AG09319 (cell line): ENCODE measurements around the gene IGFLR1.
"Not testable (repeated sequence)": the region's sequence is repeated elsewhere in the genome, so short reads cannot be mapped to it uniquely, and the experiment has no call there.

ENCODE experiments used
- DNase-seq: peaks from one replicate; pipeline ENCODE4 v3.0.0-alpha.2; 2010; ENCODE audit warnings: low read depth; ENCODE audit errors: extremely low read depth
- CTCF ChIP-seq: IDR thresholded peaks from 2 replicates; pipeline ENCODE4 v1.5.1; 2011; ENCODE audit warnings: low read depth, mild to moderate bottlenecking, inconsistent platforms, low read length, moderate library complexity

The IGFLR1 gene

DNA sequence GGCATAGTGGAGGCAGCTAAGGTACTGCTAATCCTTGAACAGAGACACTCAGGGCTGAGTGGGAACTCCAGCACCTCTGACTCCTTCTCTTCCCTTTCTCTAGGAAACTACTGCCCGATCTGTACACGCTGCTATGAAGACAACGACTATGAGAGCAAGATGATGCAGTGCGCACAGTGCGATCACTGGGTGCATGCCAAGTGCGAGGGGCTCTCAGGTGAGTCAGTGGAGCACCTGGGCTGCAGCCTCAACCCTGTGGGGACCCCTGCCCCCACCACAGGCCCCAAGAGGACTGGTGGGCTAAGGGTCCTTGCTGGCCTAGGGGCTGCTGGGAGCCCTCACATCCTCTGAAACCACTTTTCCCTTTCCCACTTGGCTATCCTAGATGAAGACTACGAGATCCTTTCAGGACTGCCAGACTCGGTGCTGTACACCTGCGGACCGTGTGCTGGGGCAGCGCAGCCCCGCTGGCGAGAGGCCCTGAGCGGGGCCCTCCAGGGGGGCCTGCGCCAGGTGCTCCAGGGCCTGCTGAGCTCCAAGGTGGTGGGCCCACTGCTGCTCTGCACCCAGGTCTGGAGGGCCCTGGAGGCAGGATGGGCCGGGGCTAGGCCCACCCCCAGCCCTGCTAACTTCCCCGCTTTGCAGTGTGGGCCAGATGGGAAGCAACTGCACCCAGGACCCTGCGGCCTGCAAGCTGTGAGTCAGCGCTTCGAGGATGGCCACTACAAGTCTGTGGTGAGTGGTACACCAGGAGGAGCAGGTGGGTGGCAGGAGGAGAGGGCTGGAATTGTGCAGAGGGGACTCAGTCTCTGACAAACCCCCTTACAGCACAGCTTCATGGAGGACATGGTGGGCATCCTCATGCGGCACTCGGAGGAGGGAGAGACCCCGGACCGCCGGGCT, 14.9 kb downstream of the IGFLR1 start:
- DNase-seq, result no peak
- TF ChIP-seq CTCF, result no peak

DNA sequence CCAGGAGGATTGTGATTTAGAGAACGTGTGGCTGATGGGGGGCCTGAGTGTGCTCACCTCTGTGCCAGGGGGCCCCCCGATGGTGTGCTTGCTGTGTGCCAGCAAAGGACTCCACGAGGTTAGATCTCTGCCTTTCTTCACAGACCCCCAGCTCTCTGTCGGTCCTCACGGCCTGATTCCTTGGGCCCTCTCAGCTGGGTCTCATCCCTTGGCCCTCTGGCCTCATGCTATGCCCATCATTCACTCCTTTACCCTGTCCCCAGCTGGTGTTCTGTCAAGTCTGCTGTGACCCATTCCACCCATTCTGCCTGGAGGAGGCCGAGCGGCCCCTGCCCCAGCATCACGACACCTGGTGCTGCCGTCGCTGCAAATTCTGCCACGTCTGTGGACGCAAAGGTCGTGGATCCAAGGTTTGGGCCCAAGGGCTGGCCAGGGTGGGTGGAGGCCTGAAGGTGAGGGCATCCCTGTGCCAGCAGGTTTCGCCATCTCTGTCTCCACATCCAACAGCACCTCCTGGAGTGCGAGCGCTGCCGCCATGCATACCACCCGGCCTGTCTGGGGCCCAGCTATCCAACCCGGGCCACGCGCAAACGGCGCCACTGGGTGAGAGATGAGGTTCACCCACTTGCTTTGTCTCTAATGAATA, 16.9 kb downstream of the IGFLR1 start:
- no peak for TF ChIP-seq CTCF

GRCh38 chr19:35724560-35724959, 17.7 kb downstream of the IGFLR1 start:
- TF ChIP-seq CTCF, result no peak
- no peak for DNase-seq

More for the DNA sequence above, 16.9 kb downstream of the IGFLR1 start:
- DNase-seq, result no peak

DNA sequence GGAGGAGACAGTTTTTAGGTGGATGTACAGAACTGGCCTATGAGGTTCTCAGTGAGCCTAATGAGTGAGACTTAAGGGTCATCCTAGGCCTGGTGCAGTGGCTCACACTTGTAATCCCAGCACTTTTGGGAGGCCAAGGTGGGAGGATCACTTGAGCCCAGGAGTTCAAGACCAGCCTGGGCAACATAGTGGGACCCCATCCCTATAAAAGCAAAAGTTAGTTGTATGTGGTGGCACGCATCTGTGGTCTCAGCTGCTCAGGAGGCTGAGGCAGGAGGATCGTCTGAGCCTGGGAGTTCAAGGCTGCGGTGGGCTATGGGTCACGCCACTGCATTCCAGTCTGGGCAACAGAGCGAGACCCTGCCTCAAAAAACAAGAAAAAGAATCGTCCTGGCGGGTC, 18.1 kb downstream of the IGFLR1 start:
- not testable (repeated sequence) for DNase-seq

GRCh38 chr19:35723671-35724070, 18.6 kb downstream of the IGFLR1 start:
- TF ChIP-seq CTCF, result no peak
- DNase-seq, result no peak

DNA sequence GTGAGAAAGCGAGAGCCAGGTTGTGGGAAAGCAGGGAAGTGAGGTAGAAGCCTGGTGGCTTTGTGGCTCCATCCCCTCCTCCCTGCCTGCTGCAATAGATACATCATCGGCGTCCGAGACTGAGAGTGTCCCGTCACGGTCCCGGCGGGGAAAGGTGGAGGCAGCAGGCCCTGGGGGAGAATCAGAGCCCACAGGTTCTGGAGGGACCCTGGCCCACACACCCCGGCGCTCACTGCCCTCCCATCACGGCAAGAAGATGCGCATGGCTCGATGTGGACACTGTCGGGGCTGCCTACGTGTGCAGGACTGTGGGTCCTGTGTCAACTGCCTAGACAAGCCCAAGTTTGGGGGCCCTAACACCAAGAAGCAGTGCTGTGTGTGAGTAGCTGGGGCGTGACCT, 19.4 kb downstream of the IGFLR1 start:
- DNase-seq, result no peak
- no peak for TF ChIP-seq CTCF

DNA sequence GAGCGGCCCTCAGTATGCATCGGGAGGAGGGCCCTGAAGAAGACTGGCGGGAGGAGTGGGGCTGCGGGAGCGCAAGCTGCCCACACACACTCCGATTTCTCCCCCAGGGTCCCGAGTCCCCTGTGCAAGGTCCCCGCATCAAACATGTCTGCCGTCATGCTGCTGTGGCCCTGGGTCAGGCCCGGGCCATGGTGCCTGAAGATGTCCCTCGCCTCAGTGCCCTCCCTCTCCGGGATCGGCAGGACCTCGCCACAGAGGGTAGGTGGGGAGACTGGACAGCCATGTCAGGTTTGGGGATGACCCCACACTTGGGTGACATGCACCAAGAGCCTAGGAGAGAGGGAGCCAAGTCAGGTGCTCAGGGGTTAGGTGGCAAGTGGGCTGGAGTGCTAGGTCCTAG, 19.8 kb downstream of the IGFLR1 start:
- TF ChIP-seq CTCF, result no peak
- DNase-seq, result no peak
